HG03469 (cell line): Measurements from ENCODE around the gene RGCC.
A peak's percentile ranks its signal among the peaks of the same experiment; 100 is the strongest.

Source experiments
- ATAC-seq: cut with Tn5 transposase; IDR thresholded peaks from one replicate; pipeline ENCODE4 v1.9.1; 2021; ENCODE audit warnings: mild to moderate bottlenecking, moderate library complexity, moderate number of reproducible peaks; ENCODE audit not compliant: unreplicated experiment

Gene RGCC

GRCh38 chr13:41452462-41452861 lies 4.9 kb upstream of the RGCC start:
- ATAC-seq = no peak

GRCh38 chr13:41453620-41454019 lies 3.7 kb upstream of the RGCC start:
- no peak for ATAC-seq

- ATAC-seq = no peak
Observed at GRCh38 chr13:41454170-41454569, 3.2 kb upstream of the RGCC start.

- no peak for ATAC-seq
Observed at GRCh38 chr13:41455725-41456419, 1.5 kb upstream of the RGCC start.

- ATAC-seq = no peak
Observed at GRCh38 chr13:41457589-41458186, 338 bp downstream of the RGCC start.

- no peak for ATAC-seq
Observed at GRCh38 chr13:41458187-41458760, 924 bp downstream of the RGCC start.

GRCh38 chr13:41458761-41459431 lies 1.5 kb downstream of the RGCC start:
- ATAC-seq = no peak

GRCh38 chr13:41459432-41460073 lies 2.2 kb downstream of the RGCC start:
- no peak for ATAC-seq

GRCh38 chr13:41460074-41460465 lies 2.7 kb downstream of the RGCC start:
- ATAC-seq = no peak

GRCh38 chr13:41460930-41461329 lies 3.6 kb downstream of the RGCC start:
- ATAC-seq = no peak

- no peak for ATAC-seq
Observed at GRCh38 chr13:41461527-41462139, 4.3 kb downstream of the RGCC start.

- ATAC-seq = no peak
Observed at GRCh38 chr13:41462427-41462826, 5.1 kb downstream of the RGCC start.

- peak; percentile 29 for ATAC-seq
Observed at GRCh38 chr13:41463838-41464602, 6.7 kb downstream of the RGCC start.

- peak; percentile 76 for ATAC-seq
Observed at GRCh38 chr13:41465241-41465847, 8.0 kb downstream of the RGCC start.

GRCh38 chr13:41465898-41466320 lies 8.6 kb downstream of the RGCC start:
- no peak for ATAC-seq

GRCh38 chr13:41467425-41467945 lies 10.1 kb downstream of the RGCC start:
- no peak for ATAC-seq

GRCh38 chr13:41468631-41469030 lies 11.3 kb downstream of the RGCC start:
- ATAC-seq = no peak

GRCh38 chr13:41470196-41470595 lies 12.8 kb downstream of the RGCC start:
- ATAC-seq = no peak

GRCh38 chr13:41471785-41472184 lies 14.4 kb downstream of the RGCC start:
- no peak for ATAC-seq
